ENCODE data around the gene ASTN2.

Gene ASTN2

DNA sequence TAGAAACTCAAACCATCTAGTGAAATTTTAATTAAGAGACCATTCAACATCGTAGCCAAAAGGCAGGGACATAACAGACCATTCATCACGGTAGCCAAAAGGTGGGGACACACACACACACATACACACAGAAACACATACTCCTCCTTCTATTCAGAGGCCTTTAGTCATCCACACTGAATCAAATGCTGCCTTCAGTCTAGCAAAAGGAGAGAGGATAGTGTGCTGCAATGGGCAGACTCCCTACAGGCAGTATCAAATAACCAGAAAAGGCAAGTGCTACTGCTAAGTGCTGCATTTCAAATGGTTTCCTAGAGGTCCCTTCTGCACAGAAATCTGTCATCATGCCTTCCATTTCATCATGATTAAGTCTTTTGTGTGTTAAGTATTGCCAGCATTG is 423.8 kb downstream of the ASTN2 start:
- H3K4me2 ChIP-seq (ENCODE audit: low read length): no peak overlapping the region
- H3K79me2 ChIP-seq (ENCODE audit: insufficient read depth, low read length): no peaks in the 10 kb centered on the region
- no peaks in the 10 kb centered on the region for H3F3A ChIP-seq (ENCODE audit: insufficient read depth, low read length)
- no peak overlapping the region for H3K27ac ChIP-seq (ENCODE audit: low read depth, low read length, poor library complexity, severe bottlenecking)
- H3K9ac ChIP-seq (ENCODE audit: low read length): no peak overlapping the region
- no peaks in the 10 kb centered on the region for H4K20me1 ChIP-seq (ENCODE audit: insufficient read depth, low read length)
- H3K36me3 ChIP-seq (ENCODE audit: insufficient read depth, low read length): no peaks in the 10 kb centered on the region
- H3K9me3 ChIP-seq (ENCODE audit: low read length): no peaks in the 10 kb centered on the region
- no peak overlapping the region for H3K4me3 ChIP-seq (ENCODE audit: low read depth, low read length, poor library complexity, severe bottlenecking)
- H2AFZ ChIP-seq (ENCODE audit: low read length): no peak overlapping the region
- no peaks in the 10 kb centered on the region for H3K27me3 ChIP-seq (ENCODE audit: insufficient read depth, low read length)
- TF ChIP-seq, protein P1, sequence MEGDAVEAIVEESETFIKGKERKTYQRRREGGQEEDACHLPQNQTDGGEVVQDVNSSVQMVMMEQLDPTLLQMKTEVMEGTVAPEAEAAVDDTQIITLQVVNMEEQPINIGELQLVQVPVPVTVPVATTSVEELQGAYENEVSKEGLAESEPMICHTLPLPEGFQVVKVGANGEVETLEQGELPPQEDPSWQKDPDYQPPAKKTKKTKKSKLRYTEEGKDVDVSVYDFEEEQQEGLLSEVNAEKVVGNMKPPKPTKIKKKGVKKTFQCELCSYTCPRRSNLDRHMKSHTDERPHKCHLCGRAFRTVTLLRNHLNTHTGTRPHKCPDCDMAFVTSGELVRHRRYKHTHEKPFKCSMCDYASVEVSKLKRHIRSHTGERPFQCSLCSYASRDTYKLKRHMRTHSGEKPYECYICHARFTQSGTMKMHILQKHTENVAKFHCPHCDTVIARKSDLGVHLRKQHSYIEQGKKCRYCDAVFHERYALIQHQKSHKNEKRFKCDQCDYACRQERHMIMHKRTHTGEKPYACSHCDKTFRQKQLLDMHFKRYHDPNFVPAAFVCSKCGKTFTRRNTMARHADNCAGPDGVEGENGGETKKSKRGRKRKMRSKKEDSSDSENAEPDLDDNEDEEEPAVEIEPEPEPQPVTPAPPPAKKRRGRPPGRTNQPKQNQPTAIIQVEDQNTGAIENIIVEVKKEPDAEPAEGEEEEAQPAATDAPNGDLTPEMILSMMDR (IDR thresholded peaks at IDR 0.05; ENCODE audit: low read length): no peak
- no peaks in the 10 kb centered on the region for H3K9me2 ChIP-seq (ENCODE audit: low read depth, low read length)
- no peaks in the 10 kb centered on the region for H3K4me1 ChIP-seq (ENCODE audit: insufficient read depth, low read length, severe bottlenecking)

DNA sequence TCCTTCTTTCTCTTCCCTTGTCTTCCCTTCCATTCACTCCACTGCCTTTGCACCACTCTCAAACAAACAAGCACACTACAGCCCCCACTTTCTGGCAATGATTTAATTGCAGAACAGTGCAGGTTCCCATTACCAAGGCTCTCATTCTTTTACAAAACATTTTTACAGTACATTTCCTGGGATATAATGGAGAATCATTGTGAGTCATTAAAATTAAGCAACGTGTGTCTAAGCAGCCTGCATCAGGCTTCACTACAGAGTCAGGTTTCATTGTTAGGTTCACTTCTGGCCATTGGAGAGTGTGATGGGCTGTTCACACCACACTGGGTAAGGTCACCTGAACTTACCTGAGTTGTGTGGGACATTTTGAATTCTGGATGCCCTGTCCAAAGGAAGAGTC is 424.3 kb downstream of the ASTN2 start:
- H3K4me2 ChIP-seq (ENCODE audit: low read length): no peak overlapping the region
- no peaks in the 10 kb centered on the region for H3K36me3 ChIP-seq (ENCODE audit: insufficient read depth, low read length)
- TF ChIP-seq, protein P1 (IDR thresholded peaks at IDR 0.05; ENCODE audit: low read length): no peak
- no peak for TF ChIP-seq EZH2 (IDR thresholded peaks at IDR 0.05; ENCODE audit: borderline replicate concordance, low read length)
- H3K27me3 ChIP-seq (ENCODE audit: insufficient read depth, low read length): no peaks in the 10 kb centered on the region
- no peaks in the 10 kb centered on the region for H3K9me2 ChIP-seq (ENCODE audit: low read depth, low read length)
- no peaks in the 10 kb centered on the region for H3K79me2 ChIP-seq (ENCODE audit: insufficient read depth, low read length)
- no peaks in the 10 kb centered on the region for H3F3A ChIP-seq (ENCODE audit: insufficient read depth, low read length)
- H3K27ac ChIP-seq (ENCODE audit: low read depth, low read length, poor library complexity, severe bottlenecking): no peak overlapping the region
- no peaks in the 10 kb centered on the region for H3K9me3 ChIP-seq (ENCODE audit: low read length)
- no peak overlapping the region for H3K9ac ChIP-seq (ENCODE audit: low read length)
- H4K20me1 ChIP-seq (ENCODE audit: insufficient read depth, low read length): no peaks in the 10 kb centered on the region
- H3K4me1 ChIP-seq (ENCODE audit: insufficient read depth, low read length, severe bottlenecking): no peaks in the 10 kb centered on the region
- H3K4me3 ChIP-seq (ENCODE audit: low read depth, low read length, poor library complexity, severe bottlenecking): no peak overlapping the region
- no peak overlapping the region for H2AFZ ChIP-seq (ENCODE audit: low read length)

DNA sequence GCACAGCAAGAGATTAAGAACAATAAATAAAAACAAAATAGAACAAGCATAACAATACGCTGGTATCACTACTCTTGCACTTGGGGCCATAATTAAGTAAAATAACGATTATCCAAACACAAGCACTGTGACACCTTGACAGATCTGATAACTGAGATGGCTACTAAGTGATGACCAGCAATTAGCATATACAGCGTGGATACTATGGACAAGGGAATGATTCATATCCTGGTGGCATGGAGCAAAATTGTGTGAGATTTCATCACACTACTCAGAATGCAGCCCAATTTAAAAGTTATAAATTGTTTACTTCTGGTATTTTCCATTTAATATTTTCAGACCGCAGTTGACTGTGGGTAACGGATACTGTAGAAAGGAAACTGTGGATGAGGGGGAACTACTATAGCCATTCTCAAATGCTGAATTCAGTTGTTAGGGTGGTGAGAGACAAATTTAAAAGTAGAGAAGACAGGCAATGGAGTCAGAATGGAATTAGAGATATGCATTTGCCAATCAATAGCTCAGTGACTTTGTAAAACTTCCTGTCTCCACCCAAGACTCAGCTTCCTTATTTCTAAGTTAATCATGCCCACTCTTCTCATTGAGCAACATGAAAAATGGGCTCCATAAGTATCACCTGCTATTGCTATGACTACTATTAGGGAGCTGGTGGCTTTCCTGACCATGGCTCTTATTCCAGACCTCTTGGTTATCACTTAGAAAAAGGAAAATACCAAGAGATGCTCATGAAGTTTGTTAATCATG is 427.0 kb downstream of the ASTN2 start:
- Histone ChIP-seq H3K36me3 (ENCODE audit: insufficient read depth, low read length) (no peaks in the 10 kb centered on the region), H2AFZ (ENCODE audit: low read length) (no peak overlapping the region), H3K4me1 (ENCODE audit: insufficient read depth, low read length, severe bottlenecking) (no peaks in the 10 kb centered on the region), H3K9ac (ENCODE audit: low read length) (no peak overlapping the region), H3K9me2 (ENCODE audit: low read depth, low read length) (no peaks in the 10 kb centered on the region), H3K79me2 (ENCODE audit: insufficient read depth, low read length) (no peaks in the 10 kb centered on the region), H3K4me3 (ENCODE audit: low read depth, low read length, poor library complexity, severe bottlenecking) (no peak overlapping the region), H3K27ac (ENCODE audit: low read depth, low read length, poor library complexity, severe bottlenecking) (no peak overlapping the region), H4K20me1 (ENCODE audit: insufficient read depth, low read length) (no peaks in the 10 kb centered on the region), H3K9me3 (ENCODE audit: low read length) (no peaks in the 10 kb centered on the region), H3K4me2 (ENCODE audit: low read length) (no peak overlapping the region), H3F3A (ENCODE audit: insufficient read depth, low read length) (no peaks in the 10 kb centered on the region), H3K27me3 (ENCODE audit: insufficient read depth, low read length) (no peaks in the 10 kb centered on the region)
- no peak for TF ChIP-seq EZH2 (IDR thresholded peaks at IDR 0.05; ENCODE audit: borderline replicate concordance, low read length)
- TF ChIP-seq, protein P1 (IDR thresholded peaks at IDR 0.05; ENCODE audit: low read length): no peak

Data from OCI-LY1 (cell line).